IMR-90 (cell line): ENCODE measurements around the gene NT5DC1. TPM values are rescaled to one million over a fixed set of nuclear protein-coding genes. Genes with fewer than 3 reads are reported as not detected.

ENCODE experiments used
- ATAC-seq: fragments of 200-7000 bp; cut with Tn5 transposase; 2 replicates; pipeline ENCODE4 v1.9.1; 2020; ENCODE audit warnings: low read depth, mild to moderate bottlenecking, moderate library complexity
- BruUV-seq: library from RNA; stranded (reverse); fragments of 400-500 nt; replicated peaks from 2 replicates; lab custom pipeline; 2021; lab: Mats Ljungman, UMichigan
- CTCF ChIA-PET: fragments of 300-600 bp; formaldehyde crosslinking; extraction: SDS; loops from one replicate; lab custom pipeline; 2021; ENCODE audit warnings: antibody characterized with exemption; lab: Yijun Ruan, JAX
- POLR2A ChIA-PET: fragments of 300-600 bp; sonication (Branson Sonifier 250); formaldehyde crosslinking; loops from one replicate; lab custom pipeline; 2022; ENCODE audit warnings: antibody characterized with exemption; ENCODE audit not compliant: unreplicated experiment; lab: Charles Lee
- DNase-seq: peaks from one replicate; pipeline ENCODE4 v3.0.0; 2013
- H2AFZ ChIP-seq: replicated peaks from 2 replicates; pipeline ENCODE3; 2013; ENCODE audit warnings: low read length, mild to moderate bottlenecking; ENCODE audit not compliant: poor library complexity
- H2AK5ac ChIP-seq: 2 replicates; pipeline ENCODE4 v1.6.1; 2013; ENCODE audit warnings: low read depth, low read length, inconsistent platforms
- H2AK9ac ChIP-seq: replicated peaks from 2 replicates; pipeline ENCODE3; 2013; ENCODE audit warnings: mild to moderate bottlenecking, low read depth, low read length, moderate library complexity; ENCODE audit not compliant: poor library complexity
- H2BK120ac ChIP-seq: 2 replicates; pipeline ENCODE4 v1.6.1; 2013; ENCODE audit warnings: low read depth, low read length, inconsistent platforms
- H2BK15ac ChIP-seq: 3 replicates; pipeline ENCODE4 v1.6.1; 2013; ENCODE audit warnings: low read depth, low read length, inconsistent platforms
- H2BK20ac ChIP-seq: 2 replicates; pipeline ENCODE4 v1.6.1; 2013; ENCODE audit warnings: low read depth, mild to moderate bottlenecking, inconsistent platforms, low read length, moderate library complexity
- H2BK5ac ChIP-seq: 2 replicates; pipeline ENCODE4 v1.6.1; 2013; ENCODE audit warnings: mild to moderate bottlenecking, low read depth, low read length, inconsistent platforms; ENCODE audit not compliant: poor library complexity, severe bottlenecking
- H3K14ac ChIP-seq: replicated peaks from 2 replicates; pipeline ENCODE4 v1.6.1; 2013; ENCODE audit warnings: low read depth, low read length, inconsistent platforms
- H3K18ac ChIP-seq: 2 replicates; pipeline ENCODE4 v1.6.1; 2013; ENCODE audit warnings: low read depth, low read length, control low read depth
- H3K23ac ChIP-seq: 2 replicates; pipeline ENCODE4 v1.6.1; 2013; ENCODE audit warnings: low read depth, low read length, inconsistent platforms
- H3K27ac ChIP-seq: 2 replicates; pipeline ENCODE4 v1.5.1; 2013; ENCODE audit warnings: mild to moderate bottlenecking, control low read depth, low read length; ENCODE audit not compliant: insufficient read depth
- H3K27me3 ChIP-seq: 2 replicates; pipeline ENCODE4 v1.6.1; 2013; ENCODE audit warnings: low read length; ENCODE audit not compliant: control insufficient read depth, insufficient read depth
- H3K36me3 ChIP-seq: 2 replicates; pipeline ENCODE4 v1.6.1; 2013; ENCODE audit warnings: low read length, mixed read lengths; ENCODE audit not compliant: control insufficient read depth, insufficient read depth
- H3K4ac ChIP-seq: 2 replicates; pipeline ENCODE4 v1.6.1; 2013; ENCODE audit warnings: low read depth, low read length, inconsistent platforms
- H3K4me1 ChIP-seq: 2 replicates; pipeline ENCODE4 v1.6.1; 2013; ENCODE audit warnings: low read length, mixed read lengths; ENCODE audit not compliant: control insufficient read depth, insufficient read depth
- H3K4me2 ChIP-seq: 2 replicates; pipeline ENCODE4 v1.6.1; 2013; ENCODE audit warnings: low read depth, mild to moderate bottlenecking, control low read depth, low read length, moderate library complexity
- H3K4me3 ChIP-seq: 2 replicates; pipeline ENCODE4 v1.5.1; 2013; ENCODE audit warnings: low read depth, mild to moderate bottlenecking, control low read depth, low read length, moderate library complexity; ENCODE audit not compliant: insufficient read depth
- H3K56ac ChIP-seq: 2 replicates; pipeline ENCODE4 v1.6.1; 2013; ENCODE audit warnings: low read length, inconsistent platforms; ENCODE audit not compliant: insufficient read depth; ENCODE audit errors: extremely low read depth
- H3K79me1 ChIP-seq, 2 experiments: 2 replicates each; pipeline ENCODE4 v1.6.1; 2013; ENCODE audit warnings: low read length in 2 of 2, inconsistent platforms in 1 of 2, low read depth in 1 of 2
- H3K9ac ChIP-seq: 2 replicates; pipeline ENCODE4 v1.6.1; 2013; ENCODE audit warnings: low read depth, low read length, control low read depth
- H3K9me1 ChIP-seq: 2 replicates; pipeline ENCODE4 v1.6.1; 2013; ENCODE audit warnings: low read length, inconsistent platforms; ENCODE audit not compliant: insufficient read depth
- H3K9me3 ChIP-seq: 2 replicates; pipeline ENCODE4 v1.6.1; 2013; ENCODE audit warnings: low read length; ENCODE audit not compliant: control insufficient read depth, insufficient read depth
- H4K20me1 ChIP-seq: 2 replicates; pipeline ENCODE4 v1.6.1; 2013; ENCODE audit warnings: low read length, inconsistent platforms; ENCODE audit not compliant: insufficient read depth
- H4K5ac ChIP-seq: 2 replicates; pipeline ENCODE4 v1.6.1; 2013; ENCODE audit warnings: mild to moderate bottlenecking, low read depth, low read length, control low read depth
- H4K8ac ChIP-seq, 2 experiments: 2 replicates each; pipeline ENCODE4 v1.6.1; 2013; ENCODE audit warnings: low read depth in 2 of 2, low read length in 2 of 2, control low read depth in 1 of 2, inconsistent platforms in 1 of 2
- H4K91ac ChIP-seq: 2 replicates; pipeline ENCODE4 v1.6.1; 2013; ENCODE audit warnings: low read depth, low read length, inconsistent platforms; ENCODE audit not compliant: insufficient read depth
- CEBPB ChIP-seq: IDR thresholded peaks from 2 replicates; pipeline ENCODE4 v1.6.1; 2012; ENCODE audit warnings: low read depth, low read length, improper control_type of control experiment
- ELK1 ChIP-seq: fragments of 150-350 bp; IDR thresholded peaks from 2 replicates; pipeline ENCODE4 v1.6.1; 2016; ENCODE audit warnings: low read depth, mild to moderate bottlenecking, low read length, moderate library complexity, borderline replicate concordance
- FOS ChIP-seq: fragments of 150-350 bp; IDR thresholded peaks from 2 replicates; pipeline ENCODE4 v1.6.1; 2016; ENCODE audit warnings: low read depth, low read length
- MXI1 ChIP-seq: IDR thresholded peaks from 2 replicates; pipeline ENCODE4 v1.6.1; 2012; ENCODE audit warnings: low read depth, mild to moderate bottlenecking, low read length, moderate library complexity, borderline replicate concordance
- NFE2L2 ChIP-seq: fragments of 150-350 bp; IDR thresholded peaks from 2 replicates; pipeline ENCODE4 v1.6.1; 2016; ENCODE audit warnings: low read depth, mild to moderate bottlenecking, low read length
- RCOR1 ChIP-seq: IDR thresholded peaks from 2 replicates; pipeline ENCODE4 v1.6.1; 2012; ENCODE audit warnings: mild to moderate bottlenecking, low read length, improper control_type of control experiment; ENCODE audit not compliant: insufficient replicate concordance
- WGBS, 2 experiments: methylation state at CpG; one replicate each; pipeline versions ENCODE4 v1.1.5 to v1.1.7; 2013; ENCODE audit warnings: missing lambda C conversion rate in 2 of 2; ENCODE audit not compliant: insufficient read length in 1 of 2; ENCODE audit errors: extremely low coverage in 2 of 2; 5-methylcytosine and 5-hydroxymethylcytosine counted together
- dilution Hi-C: fragments of 300-500 bp; cut with HindIII; formaldehyde crosslinking; loops from one replicate; pipeline ENCODE4 v1.14.3; 2018; ENCODE audit warnings: low sequenced_read_pairs; ENCODE audit not compliant: unreplicated experiment
- in situ Hi-C: fragments of 300-500 bp; cut with MboI; formaldehyde crosslinking; loops from 3 replicates; pipeline ENCODE4 v1.14.3; 2019; ENCODE audit warnings: low sequenced_read_pairs, inconsistent platforms, mixed read lengths
- intact Hi-C: fragments of 100-400 bp; cut with micrococcal nuclease; formaldehyde crosslinking; loops from 2 replicates; pipeline ENCODE4 v1.10.0; 2022
- polyA plus RNA-seq, 3 experiments: library from polyadenylated mRNA; depleted of rRNA; stranded (reverse); fragments of >200 nt; gene quantifications; 2 replicates each; pipeline ENCODE4 v1.2.3, GENCODE V29; 2012; ENCODE audit warnings: low replicate concordance in 1 of 3
- total RNA-seq: library from RNA; depleted of rRNA; stranded (reverse); fragments of >200 nt; gene quantifications from 2 replicates; pipeline ENCODE4 v1.2.3, GENCODE V29; 2012

The NT5DC1 gene
- total and polyA plus RNA-seq, 2 of the 4 experiments (the other 2 are of a cell fraction): 11.7 to 16.8 TPM

- no TSS peak for BruUV-seq
- H2AFZ ChIP-seq: no peak overlapping the region
Measured at GRCh38 chr6:116267836-116268588, 167.4 kb downstream of the NT5DC1 start.

More at GRCh38 chr6:116267836-116268588, 167.4 kb downstream of the NT5DC1 start:
- Histone ChIP-seq H3K4me1 (peaks cover 5% of the 10 kb centered on the region; the same call in 1 of the 2 replicates), H2BK120ac (no peak overlapping the region), H2BK20ac (no peak overlapping the region), H3K27me3 (no peaks in the 10 kb centered on the region), H3K56ac (no peak overlapping the region), H3K4me2 (no peak overlapping the region), H3K14ac (no peak overlapping the region), H3K9me3 (no peaks in the 10 kb centered on the region; the same call in 1 of the 2 replicates), H2AK5ac (no peak overlapping the region), H3K23ac (peak overlapping the region; percentile 61; the same call in 1 of the 2 replicates), H4K20me1 (no peaks in the 10 kb centered on the region; the same call in 1 of the 2 replicates), H3K9ac (no peak overlapping the region), H2AK9ac (peak overlapping the region; percentile 26), H2BK15ac (peak overlapping the region; percentile 9; the same call in 1 of the 3 replicates), H2BK5ac (no peak overlapping the region), H4K5ac (no peak overlapping the region), H3K9me1 (peaks cover 10% of the 10 kb centered on the region; the same call in 1 of the 2 replicates), H4K8ac (no peak overlapping the region), H3K4ac (peak overlapping the region; percentile 14; the same call in 1 of the 2 replicates), H3K27ac (no peak overlapping the region), H4K91ac (no peak overlapping the region), H3K79me1 (peaks cover 0 to 20% of the 10 kb centered on the region in 2 experiments; a peak in 2 of 4 replicates), H3K4me3 (no peak overlapping the region), H3K36me3 (no peaks in the 10 kb centered on the region), H3K18ac (no peak overlapping the region)
- WGBS, 2 experiments: no CpG with 5 or more reads among the region's 3 CpGs
- TF ChIP-seq FOS: peak; percentile 9; the same call in 1 of the 2 replicates
- no peak for TF ChIP-seq RCOR1
- no peak for TF ChIP-seq ELK1
- TF ChIP-seq NFE2L2: no peak
- TF ChIP-seq CEBPB: peak; percentile 72
- TF ChIP-seq MXI1: no peak
- ChIA-PET CTCF (interaction anchor here (0.5 to 3.3 kb wide), 32 partner anchors 8 to 514 kb away, joined by 3 to 22 read pairs (median 4); partner anchors contain the start of genes RSPH4A, RWDD1, TSPYL1 and TSPYL4), POLR2A (interaction anchor here (0.6 to 1.6 kb wide), 2 partner anchors 11 to 60 kb away, joined by 3 to 5 read pairs; partner anchors contain the start of gene TSPYL1)
- DNase-seq (peak; percentile 48), ATAC-seq (peak; percentile 24)
- in situ Hi-C loops (loop anchor here (5.0 to 10.0 kb wide), 2 partner anchors 267 to 294 kb away; no protein-coding TSS in a partner anchor), intact Hi-C loops (loop anchor here (1.0 to 5.0 kb wide), 4 partner anchors 51 to 379 kb away; no protein-coding TSS in a partner anchor), dilution Hi-C loops (no loop called here)
